Measurements from ENCODE around the gene DSCAML1. TPM values are rescaled to one million over a fixed set of nuclear protein-coding genes. Genes with fewer than 3 reads are reported as not detected.

The DSCAML1 gene
- total and polyA plus RNA-seq, 10 of the 15 experiments (the other 5 are each of a cell fraction or from before 2014, with no cell fraction given), result 0.03 to 0.18 (median 0.06) TPM; not detected in 1

- Histone ChIP-seq H3K27me3 (replicated peaks in 1 of 2; ENCODE audit: control insufficient read depth in 2 of 2, insufficient read depth in 2 of 2, low read length in 1 of 2) (no peaks in the 10 kb centered on the region; a peak in 1 of 4 replicates), H3K36me3 (ENCODE audit: control insufficient read depth in 2 of 2, insufficient read depth in 2 of 2, low read length in 1 of 2) (no peaks in the 10 kb centered on the region), H3K4me3 (no peak overlapping the region), H3K27ac (ENCODE audit: control insufficient read depth, insufficient read depth) (no peak overlapping the region), H3K9me3 (replicated peaks; ENCODE audit: control insufficient read depth, insufficient read depth, low read length) (no peaks in the 10 kb centered on the region), H2AFZ (ENCODE audit: control insufficient read depth, low read depth, low read length) (no peak overlapping the region), H3K9ac (ENCODE audit: control insufficient read depth, insufficient read depth, low read length) (no peak overlapping the region), H3K4me2 (ENCODE audit: control insufficient read depth, insufficient read depth) (no peak overlapping the region), H3K79me2 (ENCODE audit: control insufficient read depth, insufficient read depth, low read length) (no peaks in the 10 kb centered on the region), H3K4me1 (ENCODE audit: control insufficient read depth, insufficient read depth, low read length) (peaks cover 2% of the 10 kb centered on the region; the same call in 1 of the 2 replicates), H4K20me1 (ENCODE audit: control insufficient read depth, insufficient read depth) (no peaks in the 10 kb centered on the region)
- RAD21 ChIA-PET (ENCODE audit: unreplicated experiment), result interaction anchor here (0.8 kb wide), 1 partner anchor 16 kb away, joined by 4 read pairs; no protein-coding TSS in a partner anchor
- DNase-seq (ENCODE audit: low read depth, low spot score), result no peak
- no TSS peak for BruUV-seq (replicated peaks)
- WGBS (ENCODE audit: insufficient coverage, insufficient replicate concordance, low lambda C conversion rate, missing lambda C conversion rate), result 59% methylated on average over 12 of the region's 12 CpGs
- POLR2A ChIA-PET, result interaction anchor here (1.2 kb wide), 1 partner anchor 13 kb away, joined by 4 read pairs; no protein-coding TSS in a partner anchor
- no peak for FAIRE-seq
- CTCF ChIA-PET, result interaction anchor here (1.2 to 4.3 kb wide), 4 partner anchors 17 to 373 kb away, joined by 4 to 24 read pairs (median 17); no protein-coding TSS in a partner anchor
- in situ Hi-C loops (cut with MboI), result loop anchor here (25.0 kb wide), 1 partner anchor 619 kb away; no protein-coding TSS in a partner anchor
- no peak for TF ChIP-seq SMC3 (IDR thresholded peaks at IDR 0.05; ENCODE audit: borderline replicate concordance, low read length)
- TF ChIP-seq, protein P1, sequence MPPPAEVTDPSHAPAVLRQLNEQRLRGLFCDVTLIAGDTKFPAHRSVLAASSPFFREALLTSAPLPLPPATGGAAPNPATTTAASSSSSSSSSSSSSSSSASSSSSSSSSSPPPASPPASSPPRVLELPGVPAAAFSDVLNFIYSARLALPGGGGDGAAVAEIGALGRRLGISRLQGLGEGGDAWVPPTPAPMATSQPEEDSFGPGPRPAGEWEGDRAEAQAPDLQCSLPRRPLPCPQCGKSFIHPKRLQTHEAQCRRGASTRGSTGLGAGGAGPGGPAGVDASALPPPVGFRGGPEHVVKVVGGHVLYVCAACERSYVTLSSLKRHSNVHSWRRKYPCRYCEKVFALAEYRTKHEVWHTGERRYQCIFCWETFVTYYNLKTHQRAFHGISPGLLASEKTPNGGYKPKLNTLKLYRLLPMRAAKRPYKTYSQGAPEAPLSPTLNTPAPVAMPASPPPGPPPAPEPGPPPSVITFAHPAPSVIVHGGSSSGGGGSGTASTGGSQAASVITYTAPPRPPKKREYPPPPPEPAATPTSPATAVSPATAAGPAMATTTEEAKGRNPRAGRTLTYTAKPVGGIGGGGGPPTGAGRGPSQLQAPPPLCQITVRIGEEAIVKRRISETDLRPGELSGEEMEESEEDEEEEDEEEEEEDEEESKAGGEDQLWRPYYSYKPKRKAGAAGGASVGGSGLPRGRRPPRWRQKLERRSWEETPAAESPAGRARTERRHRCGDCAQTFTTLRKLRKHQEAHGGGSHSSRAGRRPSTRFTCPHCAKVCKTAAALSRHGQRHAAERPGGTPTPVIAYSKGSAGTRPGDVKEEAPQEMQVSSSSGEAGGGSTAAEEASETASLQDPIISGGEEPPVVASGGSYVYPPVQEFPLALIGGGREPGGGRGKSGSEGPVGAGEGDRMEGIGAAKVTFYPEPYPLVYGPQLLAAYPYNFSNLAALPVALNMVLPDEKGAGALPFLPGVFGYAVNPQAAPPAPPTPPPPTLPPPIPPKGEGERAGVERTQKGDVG (CRISPR knock-in tag; IDR thresholded peaks at IDR 0.05), result no peak
- TF ChIP-seq SMAD5 (IDR thresholded peaks at IDR 0.05; ENCODE audit: low read depth), result no peak
- no peak for TF ChIP-seq ESRRA (IDR thresholded peaks at IDR 0.05; ENCODE audit: low read length)
- ATAC-seq, result no peak
- SMC1A ChIA-PET (ENCODE audit: uncharacterized antibody, unreplicated experiment), result interaction anchor here (0.9 kb wide), 1 partner anchor 13 kb away, joined by 3 read pairs; no protein-coding TSS in a partner anchor
- intact Hi-C loops (cut with micrococcal nuclease; ENCODE audit: unreplicated experiment), result no loop called here
Observed at GRCh38 chr11:117442869-117443239, 354.2 kb downstream of the DSCAML1 start.

Measured in GM12878 (cell line).